Activated CD4-positive, alpha-beta T cell treated with anti-CD3 and anti-CD28 coated beads, Interleukin-2, amount 50 U/mL, for 1 hour (primary cell): Measurements from ENCODE around the gene ZIC1.

ENCODE experiments used
- DNase-seq: peaks from one replicate; pipeline ENCODE4 v3.0.0-alpha.2; 2020

The ZIC1 gene

DNA sequence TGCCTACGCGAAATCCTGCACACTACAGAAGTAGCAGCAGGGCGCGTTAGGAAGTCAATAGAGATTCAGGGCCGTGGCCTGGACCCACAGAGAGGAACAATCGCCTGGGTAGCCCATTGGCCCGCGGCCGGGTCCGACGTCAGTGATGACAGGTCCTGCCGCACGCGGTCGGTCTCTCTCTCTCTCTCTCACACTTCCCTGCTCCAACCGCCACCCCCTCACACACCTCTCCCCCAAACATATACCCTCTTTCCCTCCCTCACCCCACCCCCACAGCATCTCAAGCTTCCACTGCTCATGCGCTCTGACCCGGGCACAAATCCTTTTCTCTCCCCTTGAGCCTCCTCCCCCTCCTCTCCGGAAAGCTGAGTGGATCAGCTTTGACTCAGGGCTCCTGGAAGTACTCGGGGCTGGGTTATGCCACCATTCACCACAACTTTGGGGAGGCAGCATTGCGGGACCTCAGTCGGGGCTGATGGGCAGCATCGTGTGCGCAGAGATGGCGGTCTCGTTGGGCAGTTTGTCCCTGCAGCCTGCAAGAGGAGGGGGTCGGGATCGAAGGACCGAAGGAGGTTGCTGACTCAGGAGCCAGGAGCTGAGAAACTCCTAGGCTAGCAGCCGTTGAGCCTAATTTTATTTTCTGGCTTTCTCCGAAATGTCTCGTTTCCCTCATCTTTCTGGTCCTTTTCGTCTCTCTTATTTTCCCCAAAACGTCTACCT, 11.8 kb upstream of the ZIC1 start:
- DNase-seq = no peak

DNA sequence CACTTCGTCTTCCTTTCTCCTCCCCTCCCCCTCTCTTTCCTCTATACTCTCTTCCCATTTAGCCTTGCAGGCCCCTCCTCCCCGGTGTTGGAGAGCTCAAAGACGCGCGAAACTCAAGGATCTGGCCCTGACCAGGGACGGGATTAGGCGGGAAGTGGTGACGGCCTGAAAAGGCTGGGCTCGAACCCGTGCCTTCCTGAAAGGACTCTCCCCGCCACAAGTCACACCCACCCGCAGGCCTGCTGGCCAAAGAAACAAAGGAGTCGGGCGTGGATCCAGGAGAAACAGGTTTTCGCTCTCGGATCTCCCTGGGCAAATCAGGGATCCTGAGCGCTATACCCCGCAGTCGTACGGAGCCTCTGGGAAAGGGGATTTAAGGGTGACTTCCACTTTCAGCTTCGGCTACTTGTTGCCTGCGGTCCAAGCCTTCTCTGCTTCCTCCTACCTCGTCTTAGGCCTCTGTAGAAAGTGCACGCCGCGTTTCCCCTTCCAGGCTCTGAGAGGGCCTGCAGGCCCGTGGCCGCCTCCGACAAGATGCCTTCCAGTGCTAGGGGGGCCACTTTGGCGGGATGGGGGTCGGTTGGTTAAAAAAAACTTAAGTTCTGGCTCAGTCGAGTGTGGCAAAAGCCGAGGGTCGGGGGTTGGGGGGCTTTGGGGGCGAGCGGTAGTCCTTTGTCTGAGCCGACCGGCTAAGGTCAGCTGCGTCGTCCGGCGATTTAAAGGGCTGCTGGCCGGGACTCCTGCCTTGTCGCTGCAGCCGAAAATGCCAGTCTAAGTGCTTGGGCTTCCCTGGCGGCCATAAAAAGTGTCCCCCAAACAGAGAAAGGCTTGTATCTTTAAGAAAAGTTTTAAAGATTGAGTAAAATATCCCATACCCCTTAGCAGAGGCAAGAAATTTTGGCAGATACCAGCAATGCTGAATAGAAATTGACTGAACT, 11.0 kb upstream of the ZIC1 start:
- DNase-seq = no peak

DNA sequence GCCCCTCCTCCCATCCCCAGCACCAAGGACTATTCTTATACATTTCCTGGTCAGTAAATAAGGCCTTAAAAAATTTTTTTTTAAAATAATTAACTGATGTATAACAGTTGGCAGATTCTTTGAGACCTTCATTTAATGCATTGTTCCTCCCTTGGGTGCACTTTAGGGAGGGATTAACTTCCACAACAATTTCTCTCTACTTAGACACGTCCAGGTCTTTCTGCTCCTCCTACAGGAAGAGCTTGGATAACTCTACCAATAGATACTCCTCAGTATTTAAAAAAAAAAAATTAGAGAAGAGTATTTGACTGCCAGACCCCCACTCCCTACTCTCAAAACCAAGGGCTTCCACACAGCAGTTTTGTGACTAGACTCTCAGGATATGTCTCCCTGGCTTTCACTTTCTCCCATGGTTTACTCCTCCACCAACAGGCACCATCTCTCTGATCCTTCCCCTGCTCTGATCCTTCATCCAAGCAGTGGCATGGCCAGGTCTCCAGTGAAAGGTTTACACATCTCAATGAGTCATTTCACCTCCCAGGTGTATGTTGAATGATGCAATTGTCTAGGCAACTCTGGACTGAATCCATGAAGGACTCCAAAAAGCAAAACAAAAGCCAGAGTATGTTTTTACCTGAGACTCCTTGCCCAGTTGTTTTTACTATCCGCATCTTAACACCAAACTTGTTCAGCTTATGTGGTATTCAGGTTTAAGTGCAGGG, 10.2 kb upstream of the ZIC1 start:
- DNase-seq = no peak

DNA sequence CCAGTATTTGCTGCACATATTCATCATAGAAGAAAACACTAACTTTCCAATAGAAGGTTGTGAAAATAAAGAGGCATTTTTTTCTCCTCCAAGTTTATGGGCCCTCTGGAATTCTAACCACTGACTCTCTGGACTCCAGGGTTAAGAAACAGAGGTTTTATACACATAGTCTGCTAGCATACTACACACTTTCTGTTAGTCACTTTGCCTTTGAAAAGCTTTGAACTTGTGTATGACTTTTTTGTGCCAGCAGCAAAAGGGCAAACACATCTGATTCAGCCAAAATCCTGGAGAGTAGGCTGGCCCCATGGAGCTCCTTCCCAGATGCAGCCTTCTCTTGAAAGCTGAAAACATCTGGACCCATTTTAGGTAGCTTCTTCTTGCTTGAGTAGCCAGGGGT, 9.1 kb upstream of the ZIC1 start:
- no peak for DNase-seq

DNA sequence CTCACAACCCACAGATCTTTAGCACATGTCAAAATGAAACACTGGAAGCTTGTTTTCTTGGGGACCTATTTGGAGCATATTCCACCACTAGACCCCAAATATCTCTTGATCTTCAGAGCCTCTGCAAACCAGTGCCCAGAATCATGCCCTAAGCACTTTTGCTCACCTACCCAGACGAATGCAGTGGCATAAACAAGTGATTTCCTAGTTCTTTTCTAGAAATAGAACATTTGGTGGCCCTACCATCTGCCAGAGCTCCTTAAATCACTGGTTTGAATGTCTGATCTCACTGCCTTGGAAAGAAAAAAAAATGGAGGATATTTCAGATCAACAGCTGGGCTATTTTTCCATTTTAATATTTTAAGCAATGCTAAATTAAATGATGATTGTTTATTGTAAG, 8.2 kb upstream of the ZIC1 start:
- DNase-seq = no peak

DNA sequence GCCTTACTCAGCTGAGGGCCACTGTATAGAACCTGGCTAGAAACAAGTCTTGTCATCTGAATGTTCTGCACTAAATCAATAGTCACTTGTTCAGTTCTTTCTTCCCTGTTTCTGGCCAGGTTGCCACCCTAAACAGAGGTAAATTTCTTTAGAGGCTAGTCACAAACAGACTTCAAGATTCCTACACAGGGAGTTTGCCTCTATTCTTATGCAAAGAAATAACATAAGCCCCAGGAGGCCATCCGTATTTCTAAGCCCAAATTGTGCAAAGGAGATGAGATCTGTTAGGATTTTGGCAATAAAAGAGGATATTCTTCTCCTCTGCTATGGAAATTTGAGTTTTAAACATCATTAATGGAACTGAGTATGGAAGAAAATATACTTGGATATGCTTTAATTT, 7.7 kb upstream of the ZIC1 start:
- DNase-seq = no peak

DNA sequence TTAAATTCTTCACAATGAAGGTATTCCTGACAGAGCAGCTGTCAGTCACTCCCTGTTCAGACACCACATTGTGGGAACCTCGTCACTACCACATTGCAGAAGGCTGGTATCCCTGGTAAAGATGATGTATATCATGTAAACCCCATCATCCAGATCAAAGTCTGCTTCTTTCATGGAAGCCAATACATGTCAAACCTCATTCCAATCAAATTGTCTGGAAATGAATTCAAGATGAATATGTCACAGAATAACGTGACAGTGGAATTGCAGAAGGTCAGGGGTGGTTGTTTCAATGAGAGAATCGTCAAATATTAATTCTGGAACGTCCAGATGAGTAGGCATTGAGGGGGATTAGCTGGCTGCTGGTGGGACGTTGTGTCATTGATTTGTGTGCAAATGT, 7.0 kb upstream of the ZIC1 start:
- DNase-seq = no peak

DNA sequence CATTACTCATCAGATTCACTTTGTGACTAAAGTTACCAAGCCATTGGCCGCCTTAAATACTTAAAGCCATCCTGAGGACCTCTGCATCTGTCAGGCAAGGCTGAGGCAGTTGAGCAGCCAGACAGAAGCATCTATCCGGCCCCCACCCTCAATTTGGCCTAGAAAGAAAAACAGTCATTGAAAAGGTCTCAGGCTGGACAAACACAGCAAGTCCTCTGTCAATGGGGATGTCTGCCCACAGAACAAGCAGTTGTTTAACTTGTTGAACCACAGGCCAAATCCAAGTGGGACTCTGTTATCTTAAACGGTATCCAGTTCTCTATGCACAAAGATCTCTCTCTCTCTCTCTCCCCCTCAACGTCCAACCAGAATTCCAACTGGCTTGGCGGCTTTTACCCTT, 5.7 kb upstream of the ZIC1 start:
- no peak for DNase-seq

DNA sequence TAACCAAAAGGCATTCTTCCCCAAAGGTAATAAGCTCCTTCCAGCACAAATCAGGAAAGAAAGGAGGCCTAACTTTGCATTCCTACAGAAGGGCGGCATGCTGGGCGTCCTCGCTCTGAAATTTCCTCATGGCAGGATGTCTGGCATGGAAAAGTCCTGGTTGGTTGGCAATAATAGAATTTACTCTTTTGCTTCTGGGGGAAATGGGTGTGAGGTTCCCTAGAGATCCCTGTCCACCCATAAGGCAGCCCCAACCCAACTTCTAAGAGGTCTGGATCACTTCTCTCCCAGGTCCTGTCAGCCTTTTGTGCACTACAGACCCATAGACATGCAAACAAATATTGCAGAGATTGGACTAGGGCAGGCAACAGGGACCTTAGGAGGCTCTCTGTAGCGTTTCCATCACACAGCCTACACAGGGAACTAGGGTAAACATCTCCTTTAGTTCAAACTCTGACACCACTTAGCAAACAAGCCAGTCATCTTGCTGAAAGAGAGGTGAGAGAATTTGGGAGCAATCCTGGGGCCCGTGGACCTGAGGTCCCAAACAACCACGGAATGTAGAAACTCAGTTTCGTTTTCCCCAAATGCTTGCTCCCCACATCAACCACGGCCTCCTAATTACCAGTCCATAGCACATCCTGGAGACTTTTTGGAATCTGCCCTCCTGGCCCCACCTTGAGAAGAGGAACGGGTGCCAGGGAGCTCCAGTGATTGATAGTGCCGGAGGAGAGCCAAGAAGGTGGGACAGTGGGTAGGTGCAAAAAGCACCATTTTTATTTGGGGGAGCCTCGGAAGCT, 5.0 kb upstream of the ZIC1 start:
- DNase-seq = no peak

DNA sequence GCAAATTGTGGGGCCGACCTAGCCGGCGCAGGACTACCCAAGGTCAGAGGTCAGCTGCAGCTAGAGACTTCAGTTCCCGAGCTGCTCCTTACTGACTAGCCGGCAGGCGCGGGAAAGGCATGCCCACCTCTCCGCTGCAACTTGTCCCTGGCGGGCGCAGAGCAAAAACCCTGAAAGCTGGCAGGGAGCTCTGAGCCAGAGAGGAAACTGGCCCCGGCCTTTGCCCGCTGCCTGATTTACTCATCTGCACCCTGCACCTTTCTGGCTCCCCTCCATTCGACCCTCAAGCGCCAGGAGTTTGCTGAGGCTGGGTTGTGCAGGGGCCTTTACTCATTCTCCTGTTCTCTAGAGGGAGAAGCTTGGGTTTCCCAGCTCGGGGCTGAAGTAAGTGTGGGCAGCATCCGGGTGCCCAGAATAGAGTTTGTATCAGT, 4.3 kb upstream of the ZIC1 start:
- no peak for DNase-seq

DNA sequence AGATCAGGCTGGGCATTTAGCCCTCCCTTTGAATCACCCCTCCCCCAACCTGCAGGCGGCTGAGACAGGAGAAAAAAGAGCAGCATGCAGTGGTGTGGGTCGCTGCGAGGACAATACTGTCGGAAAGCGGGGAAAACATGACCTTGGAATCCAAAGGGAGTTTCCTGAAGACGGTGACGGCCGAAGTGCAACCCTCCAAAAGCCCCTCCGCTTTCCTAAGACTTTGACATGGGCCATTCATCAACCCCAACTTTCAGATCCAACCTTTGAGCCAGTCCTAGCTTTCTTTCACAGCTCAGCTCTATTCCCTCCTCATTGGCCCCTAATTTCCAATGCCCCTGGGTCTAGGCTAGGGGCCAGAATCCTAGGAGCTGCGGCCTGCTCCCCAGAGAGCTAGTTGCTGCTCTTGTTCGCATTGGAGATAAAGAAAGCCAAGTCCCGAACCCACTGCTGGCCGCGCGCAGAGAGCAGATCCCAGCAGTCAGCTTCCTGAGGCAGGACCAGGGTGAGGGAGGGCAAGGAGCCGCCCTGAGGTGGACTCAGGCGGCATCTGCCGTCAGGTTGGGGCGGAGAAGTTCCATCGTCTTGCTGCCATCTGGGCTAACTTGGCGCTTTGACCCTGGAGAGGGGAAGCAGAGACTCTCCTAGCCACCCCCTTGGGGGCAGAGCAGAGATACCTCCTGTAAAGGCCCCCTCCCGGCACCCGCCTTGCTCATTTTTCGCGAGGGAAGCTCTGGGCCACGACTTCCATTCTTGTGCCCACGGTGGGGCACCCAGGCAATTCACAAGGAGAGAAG, 3.7 kb upstream of the ZIC1 start:
- DNase-seq = no peak

DNA sequence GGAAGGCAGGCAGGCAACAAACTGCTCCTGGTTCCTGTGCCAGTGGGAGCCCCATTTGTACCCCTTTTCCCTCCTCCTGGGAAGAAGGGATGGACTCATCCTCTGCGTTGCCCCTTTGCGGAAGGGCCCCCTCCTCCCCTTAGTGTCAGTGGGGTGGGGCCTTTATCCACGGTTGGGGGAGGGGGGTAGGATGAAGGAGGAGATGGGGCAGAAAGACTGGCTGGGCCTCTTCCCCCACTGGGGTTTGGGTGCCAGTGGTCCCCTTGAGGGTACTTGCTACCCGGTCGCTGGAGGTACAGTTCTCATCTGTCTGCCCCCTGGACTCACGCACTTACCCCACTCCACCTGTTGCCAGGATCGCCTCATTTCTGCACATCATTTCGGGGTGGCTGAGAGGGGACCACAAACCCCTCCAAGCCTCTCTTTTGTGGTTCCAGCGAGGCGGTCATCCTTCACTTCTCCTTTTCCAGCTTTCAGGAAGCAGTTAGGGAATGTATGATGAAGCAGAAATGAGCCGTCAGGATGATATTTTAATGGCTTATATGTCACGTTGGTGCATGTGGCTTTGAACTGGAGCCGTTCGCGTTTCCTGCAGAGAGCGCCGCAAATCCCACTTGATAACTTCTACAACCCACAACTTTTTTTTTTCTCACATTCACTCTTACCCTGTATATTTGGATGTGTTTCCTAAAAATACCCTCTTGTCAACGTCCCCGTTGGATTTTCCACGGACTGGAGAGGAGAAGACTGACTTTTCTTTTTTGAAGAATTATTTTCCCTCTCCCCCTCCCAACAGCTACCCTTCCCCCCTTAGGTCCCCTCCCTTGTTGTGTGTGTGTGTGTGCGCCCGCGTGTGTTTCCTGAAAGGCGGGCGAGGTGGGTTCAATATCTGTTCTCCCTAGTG, 2.9 kb upstream of the ZIC1 start, which contains the start of gene ZIC4:
TSS of gene ZIC4 (minus strand) at position 516 of the 904 bp plus-strand sequence. CDS start 3,746 bp downstream, outside the sequence.
- DNase-seq = no peak

DNA sequence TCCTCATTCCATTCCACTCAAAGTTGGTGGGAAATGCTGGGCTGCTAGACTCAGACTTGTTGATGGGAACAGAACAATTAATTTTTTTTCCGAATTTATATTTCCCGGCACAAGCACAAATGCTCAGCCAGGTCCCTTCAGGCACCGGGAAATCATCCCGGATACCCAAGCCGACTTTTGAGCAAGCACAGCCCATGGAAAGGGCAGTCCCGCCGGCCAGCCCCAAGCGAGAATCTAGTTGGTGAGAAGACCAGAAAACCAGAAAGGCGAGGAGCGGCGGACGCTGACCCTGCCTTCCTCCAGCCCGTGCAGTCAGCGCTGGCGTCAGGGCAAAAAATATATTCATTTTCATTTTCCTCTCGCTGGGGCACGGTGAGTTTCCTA, 2.1 kb upstream of the ZIC1 start:
- DNase-seq = no peak

DNA sequence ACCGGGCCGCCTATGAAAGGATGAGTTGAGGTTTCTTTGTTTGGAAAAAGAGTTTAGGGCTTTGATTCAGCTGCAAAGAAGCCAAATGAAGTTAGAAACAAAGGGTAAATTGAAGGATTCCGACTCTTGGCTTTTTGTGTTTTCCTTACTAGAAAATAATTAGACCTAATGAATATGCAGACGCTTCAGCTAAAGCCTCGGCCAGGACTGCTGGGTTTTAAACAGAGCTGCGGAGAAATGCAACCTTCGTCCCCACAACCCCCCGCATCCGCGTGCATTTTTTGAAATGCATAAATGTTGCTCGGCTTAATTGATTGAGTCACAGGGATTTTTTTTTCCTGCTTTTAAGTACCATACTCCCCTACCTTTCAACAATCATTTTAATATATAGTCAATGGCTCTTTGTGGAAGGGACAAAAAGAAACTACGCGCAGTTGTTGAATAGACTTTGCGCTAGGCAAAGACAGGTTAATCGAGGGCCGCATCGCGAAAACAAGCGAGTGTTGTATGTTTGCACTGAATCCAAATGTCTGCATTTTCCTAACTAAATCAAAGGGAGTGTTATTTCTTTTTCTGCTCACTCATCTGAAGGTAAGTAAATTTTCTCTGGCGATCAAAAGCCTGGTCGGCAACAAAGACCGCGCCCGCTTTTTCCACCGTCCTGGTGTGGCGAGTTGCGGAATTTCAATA, 1.5 kb upstream of the ZIC1 start:
- DNase-seq = no peak

DNA sequence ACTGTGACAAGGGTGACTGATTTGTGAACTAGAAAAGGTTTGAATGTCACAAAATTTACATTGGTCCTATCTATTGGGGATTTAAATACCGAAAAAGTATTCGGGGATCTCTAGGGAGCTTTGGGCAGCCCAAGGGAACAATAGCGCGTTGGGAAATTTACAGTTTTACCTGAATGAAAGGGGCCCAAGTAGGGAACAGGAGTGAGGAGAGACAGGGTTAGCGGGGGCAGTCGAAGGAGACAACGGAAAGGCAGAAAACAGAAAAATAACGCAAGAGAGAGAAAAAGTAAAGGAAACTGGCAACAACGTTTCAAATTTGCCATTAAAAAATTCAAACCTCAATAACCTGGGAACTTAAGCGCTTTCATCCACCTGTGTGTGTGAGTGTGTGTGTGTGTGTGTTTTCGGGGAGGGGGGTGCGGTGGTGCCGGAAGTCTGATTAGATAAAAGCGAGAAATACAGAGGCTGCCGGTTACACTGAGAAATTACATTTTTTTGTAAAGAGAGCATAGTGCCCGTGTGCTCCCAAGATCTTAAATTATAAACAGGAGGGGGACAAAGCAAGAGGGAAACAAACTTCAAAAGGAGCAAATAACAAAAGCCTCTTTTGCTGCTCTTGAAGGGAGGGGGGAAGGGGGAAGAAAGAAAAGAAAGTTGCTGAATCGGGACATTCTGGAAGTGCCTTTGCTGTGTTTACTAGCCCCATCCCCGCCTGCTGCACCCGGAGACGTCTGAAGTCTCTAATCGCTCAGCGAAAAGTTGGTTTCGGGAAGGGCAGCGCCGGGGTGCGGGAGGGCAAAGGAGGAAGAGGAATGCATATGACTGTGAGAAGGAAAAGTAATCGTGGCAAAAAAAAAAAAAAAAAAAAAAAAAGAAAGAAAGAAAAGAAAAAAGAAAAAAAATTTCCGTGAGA, 721 bp upstream of the ZIC1 start:
- DNase-seq = no peak

DNA sequence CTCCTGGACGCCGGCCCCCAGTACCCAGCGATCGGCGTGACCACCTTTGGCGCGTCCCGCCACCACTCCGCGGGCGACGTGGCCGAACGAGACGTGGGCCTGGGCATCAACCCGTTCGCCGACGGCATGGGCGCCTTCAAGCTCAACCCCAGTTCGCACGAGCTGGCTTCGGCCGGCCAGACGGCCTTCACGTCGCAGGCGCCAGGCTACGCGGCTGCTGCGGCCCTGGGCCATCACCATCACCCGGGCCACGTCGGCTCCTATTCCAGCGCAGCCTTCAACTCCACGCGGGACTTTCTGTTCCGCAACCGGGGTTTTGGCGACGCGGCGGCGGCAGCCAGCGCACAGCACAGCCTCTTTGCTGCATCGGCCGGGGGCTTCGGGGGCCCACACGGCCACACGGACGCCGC, 956 bp downstream of the ZIC1 start:
- no peak for DNase-seq

DNA sequence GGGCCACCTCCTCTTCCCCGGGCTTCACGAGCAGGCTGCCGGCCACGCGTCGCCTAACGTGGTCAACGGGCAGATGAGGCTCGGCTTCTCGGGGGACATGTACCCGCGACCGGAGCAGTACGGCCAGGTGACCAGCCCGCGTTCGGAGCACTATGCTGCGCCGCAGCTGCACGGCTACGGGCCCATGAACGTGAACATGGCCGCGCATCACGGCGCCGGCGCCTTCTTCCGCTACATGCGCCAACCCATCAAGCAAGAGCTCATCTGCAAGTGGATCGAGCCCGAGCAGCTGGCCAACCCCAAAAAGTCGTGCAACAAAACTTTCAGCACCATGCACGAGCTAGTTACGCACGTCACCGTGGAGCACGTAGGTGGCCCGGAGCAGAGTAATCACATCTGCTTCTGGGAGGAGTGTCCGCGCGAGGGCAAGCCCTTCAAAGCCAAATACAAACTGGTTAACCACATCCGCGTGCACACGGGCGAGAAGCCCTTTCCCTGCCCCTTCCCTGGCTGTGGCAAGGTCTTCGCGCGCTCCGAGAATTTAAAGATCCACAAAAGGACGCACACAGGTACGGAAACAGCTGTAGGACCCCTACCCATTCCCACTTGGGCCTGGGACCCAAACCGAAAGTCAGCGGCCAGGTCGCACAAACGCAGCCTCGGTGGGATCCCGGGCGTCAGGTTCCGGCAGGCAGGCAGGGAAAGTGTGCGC, 1.5 kb downstream of the ZIC1 start:
- no peak for DNase-seq

DNA sequence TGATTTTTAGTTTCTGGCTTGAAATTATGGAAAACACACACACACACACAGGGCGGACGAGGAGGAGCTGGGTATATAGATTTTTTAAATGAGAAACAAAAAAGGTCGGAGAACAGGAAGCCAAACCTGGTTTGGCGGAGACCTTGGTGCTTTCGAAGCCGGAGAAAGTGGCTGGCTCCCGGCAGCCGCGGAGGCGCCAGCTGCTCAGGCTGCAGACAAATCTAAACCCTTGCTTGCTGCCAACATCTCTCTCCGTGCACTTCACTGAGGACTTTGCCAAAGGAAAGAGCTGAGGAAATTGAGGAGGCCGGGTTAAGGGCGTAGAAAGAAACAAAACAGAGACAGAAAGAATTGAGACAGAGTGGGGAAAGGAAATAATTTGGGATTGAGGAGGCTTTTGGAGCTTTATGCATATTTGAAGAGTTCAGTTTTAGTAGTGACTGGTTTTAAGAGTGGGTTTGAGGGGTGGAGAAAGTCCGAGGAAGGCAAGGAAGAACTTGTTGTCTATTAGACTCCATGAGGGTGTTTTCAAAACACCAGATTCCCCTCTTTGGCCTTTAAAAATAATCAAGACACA, 2.2 kb downstream of the ZIC1 start:
- DNase-seq = no peak
